Activated naive CD4-positive, alpha-beta T cell treated with anti-CD3 and anti-CD28 coated beads, Interleukin-2, amount 50 U/mL, for 24 hours (primary cell): ENCODE data around the gene AP1AR.

Experiments used
- H3K27ac Mint-ChIP-seq: one replicate; pipeline ENCODE4 v1.8.0; 2021; ENCODE audit warnings: mild to moderate bottlenecking, mixed read lengths
- H3K27me3 Mint-ChIP-seq: one replicate; pipeline ENCODE4 v1.8.0; 2021; ENCODE audit warnings: mixed read lengths
- H3K36me3 Mint-ChIP-seq: one replicate; pipeline ENCODE4 v1.8.0; 2021; ENCODE audit warnings: mixed read lengths
- H3K4me1 Mint-ChIP-seq: one replicate; pipeline ENCODE4 v1.8.0; 2021; ENCODE audit warnings: mixed read lengths
- H3K4me3 Mint-ChIP-seq: one replicate; pipeline ENCODE4 v1.8.0; 2021; ENCODE audit warnings: mild to moderate bottlenecking, mixed read lengths
- H3K9me3 Mint-ChIP-seq: one replicate; pipeline ENCODE4 v1.8.0; 2021; ENCODE audit warnings: mixed read lengths

The AP1AR gene

DNA sequence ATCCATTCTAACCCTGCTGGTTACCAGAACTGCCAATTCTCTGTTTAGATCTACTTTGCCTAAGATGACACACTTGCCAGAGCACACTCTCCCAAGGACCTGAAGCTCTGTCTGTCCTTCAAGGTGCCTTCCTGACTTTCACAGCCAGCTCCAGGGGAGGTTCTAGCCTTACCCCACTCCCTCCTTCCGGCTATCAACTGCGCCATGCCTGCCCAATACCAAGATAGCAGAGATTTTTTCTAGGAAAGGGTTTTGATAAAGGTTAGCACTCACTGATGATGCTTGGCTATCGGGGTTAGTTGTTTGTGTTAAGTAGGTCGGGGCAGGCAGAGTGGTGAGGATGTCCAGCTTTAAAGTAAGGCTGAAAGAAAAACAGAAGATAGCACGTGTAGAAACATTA, 79.9 kb downstream of the AP1AR start:
- Mint-ChIP-seq H3K36me3 (peaks cover 13% of the 10 kb centered on the region), H3K4me1 (peaks cover 35% of the 10 kb centered on the region), H3K27me3 (no peaks in the 10 kb centered on the region), H3K9me3 (no peaks in the 10 kb centered on the region), H3K4me3 (no peak overlapping the region), H3K27ac (no peak overlapping the region)

DNA sequence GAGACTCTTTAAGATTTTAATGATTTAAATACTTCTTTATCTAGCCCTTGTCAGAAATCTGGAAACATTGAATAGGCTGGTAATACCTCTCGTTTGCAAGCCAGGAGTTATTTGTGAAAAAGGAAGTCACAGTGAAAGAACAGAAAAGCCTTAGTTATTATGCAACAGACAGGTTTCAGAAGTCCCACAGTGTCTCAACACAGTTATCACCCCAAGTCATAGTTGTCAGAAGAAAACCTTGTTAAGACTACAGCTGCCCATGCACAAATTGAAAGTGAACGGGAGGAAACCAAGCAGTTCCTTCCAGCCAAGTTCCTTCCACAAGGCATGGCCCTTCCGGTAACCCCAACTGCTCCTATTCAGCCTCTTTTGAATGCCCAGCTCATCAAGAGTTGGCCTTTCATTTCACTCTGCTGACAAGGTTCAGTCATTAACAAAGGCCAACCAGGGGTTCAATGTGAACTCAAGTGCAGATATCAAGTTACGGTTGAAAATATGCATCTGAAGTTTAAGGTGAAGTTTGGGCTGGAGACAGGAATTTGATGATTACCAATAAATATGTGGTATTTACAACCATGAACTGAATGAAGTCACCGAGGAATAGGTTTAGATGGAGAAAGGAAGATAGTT, 81.1 kb downstream of the AP1AR start:
- Mint-ChIP-seq H3K27ac (no peak overlapping the region), H3K4me1 (peaks cover 23% of the 10 kb centered on the region), H3K27me3 (no peaks in the 10 kb centered on the region), H3K4me3 (no peak overlapping the region), H3K9me3 (no peaks in the 10 kb centered on the region), H3K36me3 (peaks cover 8% of the 10 kb centered on the region)

DNA sequence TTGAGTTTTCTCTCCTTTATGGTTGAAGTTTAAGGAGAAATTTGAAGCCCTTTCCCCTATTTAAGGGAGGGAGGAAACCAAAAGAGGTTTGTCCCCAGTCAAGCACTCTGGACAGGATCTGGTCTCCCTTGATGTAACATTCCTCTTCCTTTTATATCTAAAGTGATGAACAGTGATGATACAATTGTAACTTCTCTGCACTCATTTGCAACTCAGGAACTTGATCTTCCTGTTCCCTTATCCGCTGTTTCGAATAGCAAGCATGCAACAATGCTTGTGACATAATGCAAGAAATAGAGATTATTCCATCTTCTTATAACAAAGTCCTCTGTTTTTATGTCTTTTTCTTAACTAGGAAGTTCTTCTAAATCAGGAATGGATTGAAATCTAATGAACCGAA, 83.9 kb downstream of the AP1AR start:
- Mint-ChIP-seq H3K9me3 (no peaks in the 10 kb centered on the region), H3K4me3 (no peak overlapping the region), H3K27ac (no peak overlapping the region), H3K27me3 (no peaks in the 10 kb centered on the region), H3K36me3 (peaks cover 8% of the 10 kb centered on the region), H3K4me1 (peaks cover 13% of the 10 kb centered on the region)

DNA sequence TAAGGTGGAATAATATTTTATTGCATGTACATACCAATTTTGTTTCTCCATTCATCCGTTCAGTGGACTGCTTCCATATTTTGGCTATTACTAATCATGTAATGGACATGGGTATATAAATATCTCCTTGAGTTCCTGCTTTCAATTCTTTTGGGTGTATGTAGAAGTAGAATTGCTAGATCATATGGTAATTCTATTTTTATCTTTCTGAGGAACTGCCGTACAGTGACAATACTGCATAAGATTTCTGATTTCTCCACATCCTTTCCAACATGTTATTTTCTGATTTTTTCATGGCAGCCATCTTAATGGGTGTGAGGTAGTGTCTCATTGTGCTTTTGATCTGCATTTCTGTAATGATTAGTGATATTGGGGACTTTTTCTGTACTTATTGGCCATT, 84.8 kb downstream of the AP1AR start:
- Mint-ChIP-seq H3K36me3 (peaks cover 10% of the 10 kb centered on the region), H3K27me3 (no peaks in the 10 kb centered on the region), H3K4me3 (no peak overlapping the region), H3K27ac (no peak overlapping the region), H3K4me1 (peaks cover 16% of the 10 kb centered on the region), H3K9me3 (no peaks in the 10 kb centered on the region)

DNA sequence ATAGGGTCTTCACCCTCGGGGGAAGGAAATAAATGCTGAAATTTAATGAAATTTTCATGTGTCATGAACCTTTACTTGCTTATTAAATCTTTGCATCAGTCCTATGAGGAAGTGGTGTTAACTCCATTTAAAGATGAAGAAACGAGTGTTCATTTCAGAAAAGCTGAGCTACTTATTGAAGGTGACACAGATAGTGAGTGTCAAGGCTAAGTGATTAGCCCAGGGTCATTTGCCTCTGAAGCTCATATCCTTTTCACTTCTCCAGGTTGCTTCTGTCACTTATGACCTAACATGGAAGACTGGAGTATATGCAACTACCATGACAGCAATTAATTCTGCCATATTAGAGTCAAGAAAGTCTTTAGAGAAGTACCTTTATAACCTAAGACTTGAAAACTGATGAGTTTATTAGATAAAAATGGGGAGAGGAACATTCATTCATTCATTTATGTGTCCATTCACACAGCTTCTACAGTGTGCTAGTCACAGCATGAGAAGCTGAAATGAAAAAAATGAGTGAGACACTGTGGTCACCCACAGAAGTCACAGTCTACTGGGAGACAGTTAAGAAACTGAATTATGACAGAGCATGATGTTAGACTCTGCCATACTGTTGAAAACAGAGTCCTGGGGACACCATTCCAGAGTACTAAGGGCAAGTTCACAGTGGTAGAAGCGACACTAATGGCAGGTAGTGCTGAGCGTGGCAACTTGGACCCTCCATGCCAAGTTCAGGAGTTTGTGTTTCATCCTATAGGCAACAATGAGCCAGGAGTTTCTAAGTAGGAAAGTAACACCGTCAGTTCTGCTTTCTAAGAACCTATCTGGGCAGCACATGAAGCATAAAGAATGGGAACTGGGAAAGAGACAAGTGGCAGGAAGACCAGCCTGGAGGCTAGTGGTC, 86.9 kb downstream of the AP1AR start:
- Mint-ChIP-seq H3K9me3 (no peaks in the 10 kb centered on the region), H3K4me1 (peaks cover 30% of the 10 kb centered on the region), H3K36me3 (peaks cover 10% of the 10 kb centered on the region), H3K27me3 (no peaks in the 10 kb centered on the region), H3K4me3 (no peak overlapping the region), H3K27ac (peak overlapping the region; percentile 13)
